HG03558 (cell line): ENCODE measurements around the gene CHD2.

ENCODE experiments used
- ATAC-seq: cut with Tn5 transposase; IDR thresholded peaks from one replicate; pipeline ENCODE4 v1.9.1; 2021; ENCODE audit warnings: moderate number of reproducible peaks; ENCODE audit not compliant: unreplicated experiment; ENCODE audit errors: extremely low read depth

Gene CHD2

DNA sequence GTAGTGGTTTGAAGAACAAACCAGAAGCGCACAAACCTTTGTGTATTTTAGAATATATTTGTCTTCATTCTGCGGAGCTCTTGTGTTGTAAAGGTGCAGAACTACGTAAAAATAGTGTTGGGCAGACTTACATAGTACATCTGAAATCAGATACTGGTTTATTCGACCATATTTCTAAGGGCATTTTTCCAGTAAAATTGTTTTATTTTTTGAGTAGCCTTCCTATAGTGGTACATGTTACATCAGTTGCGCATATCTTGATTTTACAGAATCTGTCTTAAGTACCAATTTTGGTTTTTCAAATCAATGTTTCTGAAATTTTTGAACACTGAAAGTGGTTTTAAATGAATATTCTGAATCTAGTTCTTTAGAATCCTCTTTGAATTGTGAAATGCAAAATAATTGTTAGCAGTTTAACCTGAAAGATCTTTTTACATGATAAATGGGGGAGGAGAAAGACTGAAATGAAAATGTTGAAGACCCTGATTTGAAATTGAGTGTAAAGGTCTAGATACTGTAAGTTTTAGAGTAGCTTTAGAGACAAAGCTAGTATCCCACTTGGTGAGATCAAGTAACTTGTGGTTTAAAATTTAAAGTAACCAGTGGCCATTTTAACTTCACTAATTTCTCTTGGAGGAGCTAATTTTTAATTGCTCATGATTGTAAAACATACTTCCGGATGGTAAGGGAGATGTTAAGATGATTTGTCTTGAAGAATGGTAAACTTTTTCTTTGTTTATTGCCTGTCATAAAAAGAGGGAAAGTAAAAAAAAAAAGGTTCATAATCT lies 15.5 kb upstream of the CHD2 start:
- ATAC-seq: no peak

DNA sequence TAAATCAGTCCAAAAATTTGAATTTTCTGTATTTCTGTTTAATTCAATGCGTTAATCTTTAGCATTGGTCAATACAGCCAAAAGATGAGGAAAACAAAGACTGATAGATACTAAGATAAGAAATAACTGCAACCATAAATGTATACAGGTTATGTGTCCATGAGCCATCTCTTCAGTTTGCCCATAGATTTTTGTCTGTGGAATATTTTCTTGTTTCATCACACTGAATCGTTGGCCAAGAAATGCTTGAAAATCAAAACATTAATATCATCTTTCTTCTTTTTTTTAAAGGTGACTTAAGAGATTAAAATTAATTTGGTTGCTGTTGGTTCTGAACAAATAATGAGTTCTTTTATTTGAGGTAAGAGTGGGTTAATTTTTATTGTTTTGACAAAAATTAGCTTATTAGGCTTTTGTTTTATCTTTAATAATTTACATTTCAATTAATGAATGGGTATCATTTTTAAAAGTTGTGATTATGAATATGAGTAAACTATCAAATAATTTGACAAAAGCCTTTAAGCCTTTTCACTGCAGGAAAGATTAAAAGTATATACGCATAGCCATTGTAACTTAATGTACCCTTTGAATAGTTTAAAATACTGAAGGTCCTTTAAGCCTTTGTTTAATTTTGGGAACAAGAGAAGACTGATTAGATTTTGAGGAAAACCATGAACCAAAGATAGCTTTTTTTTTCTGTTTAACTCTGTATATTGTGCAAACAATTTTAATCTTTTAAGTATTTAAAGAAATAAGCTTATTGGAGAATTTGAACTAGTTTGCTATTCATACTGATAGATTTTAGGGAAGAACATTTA lies 14.7 kb upstream of the CHD2 start:
- no peak for ATAC-seq

GRCh38 chr15:92886042-92886537 lies 14.0 kb upstream of the CHD2 start:
- no peak for ATAC-seq

DNA sequence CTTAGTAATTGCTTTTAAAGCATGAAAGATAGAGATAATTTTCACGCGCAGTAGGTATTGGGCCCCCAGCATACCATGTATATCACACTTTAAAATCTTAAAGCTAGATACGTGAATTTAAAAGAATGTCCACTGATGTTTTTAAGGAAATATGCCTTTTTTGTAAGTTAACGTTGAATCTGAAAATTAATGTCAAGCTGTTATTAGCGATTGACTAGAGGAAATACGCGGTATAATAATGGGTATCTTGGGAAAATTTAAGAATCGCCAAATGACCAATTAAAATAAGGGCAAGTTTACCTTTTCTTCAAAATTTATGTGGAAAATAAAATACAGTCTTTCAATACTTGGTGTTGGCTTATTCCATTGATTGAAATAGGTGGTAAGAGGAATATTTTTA lies 13.3 kb upstream of the CHD2 start:
- no peak for ATAC-seq

GRCh38 chr15:92887869-92888268 lies 12.3 kb upstream of the CHD2 start:
- no peak for ATAC-seq

DNA sequence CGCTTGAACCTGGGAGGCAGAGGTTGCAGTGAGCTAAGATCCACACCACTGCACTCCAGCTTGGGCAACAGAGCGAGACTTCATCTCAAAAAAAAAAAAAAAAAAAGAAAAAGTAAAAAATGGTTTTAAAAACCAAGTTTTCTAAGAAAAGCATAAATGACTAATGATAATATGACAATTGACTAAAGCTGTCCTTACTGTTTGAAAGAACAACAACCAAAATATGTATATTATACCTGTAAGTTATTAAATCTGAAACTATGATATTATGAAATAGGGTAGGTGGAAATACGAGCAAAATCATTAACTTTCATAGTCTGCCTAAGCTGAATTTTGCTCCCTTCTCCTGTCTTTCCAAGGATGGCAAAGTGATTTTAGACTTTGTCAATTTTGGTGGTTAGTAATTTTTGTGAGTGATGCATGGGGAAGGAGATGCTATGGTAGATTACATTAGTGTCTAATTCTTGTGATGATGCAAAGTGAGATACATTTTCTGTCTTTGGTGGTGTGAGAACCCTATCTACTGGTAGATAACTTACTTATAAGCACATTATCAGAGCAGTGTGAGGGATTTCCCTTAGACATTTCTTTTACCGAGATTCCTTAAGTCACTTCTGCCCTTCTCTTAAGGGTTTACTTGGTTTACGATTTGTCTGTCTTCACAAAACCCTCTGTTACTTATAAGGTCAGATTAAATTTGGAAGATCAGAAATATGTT lies 10.6 kb upstream of the CHD2 start:
- ATAC-seq: no peak

DNA sequence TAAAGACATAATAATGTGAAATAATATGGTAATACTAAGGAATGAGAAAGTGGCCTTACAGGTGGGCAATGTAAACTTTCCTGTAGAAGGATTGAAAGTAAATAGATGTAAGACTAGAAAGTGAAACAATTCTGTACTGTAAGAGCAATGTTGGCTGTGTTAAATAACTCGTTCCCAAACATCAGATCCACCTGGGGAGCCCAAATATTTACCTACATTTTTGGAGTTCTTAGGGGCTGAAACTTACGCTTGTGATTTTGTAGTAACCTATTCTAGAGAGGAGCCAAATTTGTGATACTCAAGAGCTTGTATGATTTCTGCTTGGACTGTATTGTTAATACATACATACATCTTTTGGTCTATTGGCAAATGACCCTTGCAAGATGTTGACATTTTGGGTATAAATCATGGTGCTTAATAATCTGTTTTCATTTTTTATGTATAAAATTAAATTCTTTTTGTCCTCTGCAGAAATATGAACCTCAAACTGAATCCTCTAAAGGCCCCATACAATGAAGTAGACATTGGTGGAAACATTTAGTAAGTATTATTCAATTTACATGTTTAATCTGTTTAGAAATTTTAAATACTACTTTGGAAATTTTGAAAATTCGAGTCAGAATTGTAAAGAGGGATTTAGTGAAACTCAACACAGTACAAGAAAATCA lies 8.5 kb upstream of the CHD2 start:
- ATAC-seq: no peak

DNA sequence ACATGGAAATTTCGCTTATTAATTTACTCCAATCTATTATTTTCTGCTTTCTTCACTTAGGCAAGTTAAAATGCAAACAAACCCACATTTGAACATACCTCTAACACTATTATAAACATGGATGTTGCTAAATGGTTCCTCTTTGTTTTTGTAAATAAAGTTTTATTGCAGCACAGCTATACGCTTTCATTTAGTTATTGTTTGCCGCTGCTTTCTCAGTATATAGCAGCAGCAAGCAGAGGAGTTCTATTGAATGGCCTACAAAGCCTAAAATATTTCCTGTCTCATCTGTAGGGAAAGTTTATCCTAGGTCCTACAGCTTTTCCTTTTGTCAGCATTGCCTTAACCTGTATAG lies 7.9 kb upstream of the CHD2 start:
- ATAC-seq: no peak

GRCh38 chr15:92893200-92893599 lies 6.9 kb upstream of the CHD2 start:
- no peak for ATAC-seq

DNA sequence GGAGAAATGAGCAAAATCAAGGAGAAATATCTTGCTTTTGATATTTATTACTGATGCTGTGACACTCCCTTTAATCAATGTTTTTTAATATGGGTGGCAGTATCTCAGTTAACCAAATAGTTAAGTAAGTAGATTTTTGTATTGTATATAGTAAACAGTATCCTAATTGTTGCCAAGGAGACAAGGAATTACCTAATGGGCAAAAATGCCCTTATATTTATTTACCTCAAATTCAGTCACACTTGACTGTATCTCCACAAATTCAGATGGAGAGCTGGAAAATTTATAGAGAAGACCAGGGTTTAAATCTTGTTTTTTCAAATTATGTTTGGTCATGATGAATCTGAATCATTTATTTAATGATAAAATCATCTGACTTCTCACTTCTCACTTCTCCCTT lies 3.6 kb upstream of the CHD2 start:
- no peak for ATAC-seq

- no peak for ATAC-seq
Observed at GRCh38 chr15:92897620-92898019, 2.5 kb upstream of the CHD2 start.

DNA sequence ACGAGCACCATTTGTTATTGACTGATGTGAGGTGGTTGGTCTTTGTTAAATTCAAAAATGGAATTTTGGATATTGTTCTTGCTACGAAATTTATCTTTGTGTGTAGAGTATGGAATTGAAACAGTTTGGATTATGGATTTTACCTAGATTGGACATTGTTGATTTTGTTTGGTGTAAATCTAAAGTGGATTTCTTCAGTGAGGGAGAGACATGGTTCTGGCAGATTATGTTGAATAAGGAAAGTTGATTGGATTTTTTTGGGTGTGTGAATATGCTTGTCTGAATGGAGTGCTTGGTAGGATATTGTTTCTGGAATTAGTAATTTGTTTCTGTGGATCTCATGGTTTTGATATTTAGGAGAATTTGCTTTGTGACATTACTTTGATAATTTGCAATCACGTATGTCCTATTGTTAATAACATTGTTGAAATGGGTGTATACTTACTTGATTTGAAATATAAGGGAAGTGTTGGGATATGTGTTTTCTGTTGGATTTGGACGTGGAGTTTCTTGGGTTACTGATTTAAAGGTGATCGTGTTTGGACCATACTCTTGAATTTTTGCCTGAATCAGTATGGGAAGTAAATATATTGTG lies 1.0 kb upstream of the CHD2 start:
- no peak for ATAC-seq

DNA sequence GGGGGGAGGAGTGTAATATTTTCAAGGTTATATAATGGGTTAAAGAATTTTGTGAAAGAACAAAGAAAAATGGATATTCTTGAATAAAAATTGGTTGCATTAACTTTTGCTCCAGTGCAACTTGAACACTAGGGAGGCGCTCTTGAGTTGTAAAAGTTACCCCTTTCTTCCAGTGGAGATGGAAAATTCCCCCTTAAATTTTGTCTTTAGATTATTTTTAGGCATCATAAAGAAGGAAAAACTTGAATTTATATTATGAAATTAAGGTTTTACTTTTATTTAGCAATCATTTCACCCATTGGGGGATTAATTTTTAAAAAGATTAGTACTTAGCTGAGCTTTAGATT lies 550 bp upstream of the CHD2 start:
- no peak for ATAC-seq

DNA sequence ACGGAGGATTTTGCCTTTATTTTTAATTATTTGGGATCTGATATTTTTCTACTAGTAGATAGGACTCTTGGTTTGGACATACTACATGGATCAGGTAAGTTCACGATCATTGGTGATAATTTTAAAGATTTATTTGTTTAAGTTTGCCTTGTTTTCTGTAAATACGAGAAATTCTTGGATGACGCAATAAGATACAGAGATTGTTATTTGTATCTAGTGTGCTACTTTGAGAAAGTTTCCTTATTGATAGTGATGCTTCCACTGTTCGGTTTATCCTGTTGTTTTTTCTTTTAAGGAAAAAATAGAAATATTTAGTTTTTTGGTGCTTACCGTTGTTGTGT lies 577 bp downstream of the CHD2 start:
- ATAC-seq: no peak

GRCh38 chr15:92901072-92901761 lies 1.1 kb downstream of the CHD2 start:
- ATAC-seq: no peak

GRCh38 chr15:92901995-92902394 lies 1.9 kb downstream of the CHD2 start:
- ATAC-seq: no peak

- no peak for ATAC-seq
Observed at GRCh38 chr15:92902737-92903593, 2.8 kb downstream of the CHD2 start.

DNA sequence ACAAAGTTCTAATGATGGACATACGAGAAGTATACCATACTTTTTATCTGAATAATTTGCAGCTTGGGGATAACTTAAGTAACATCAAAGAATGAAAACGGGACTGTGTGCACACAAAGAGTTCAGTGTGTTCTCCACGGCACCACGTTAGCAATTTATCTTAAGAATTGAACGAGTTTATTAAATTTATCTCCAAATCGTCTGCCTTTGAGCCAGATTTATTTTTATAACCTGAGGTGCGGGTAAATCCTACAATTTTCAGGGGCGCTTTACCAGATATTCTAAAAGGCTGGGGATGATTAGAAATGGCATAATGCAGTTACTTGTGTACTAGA lies 3.5 kb downstream of the CHD2 start:
- ATAC-seq: no peak
